ENCODE measurements around the gene NCOA5. TPM values are rescaled to one million over a fixed set of nuclear protein-coding genes. Genes with fewer than 3 reads are reported as not detected.
"Not testable (repeated sequence)": the region's sequence is repeated elsewhere in the genome, so short reads cannot be mapped to it uniquely, and the experiment has no call there.

Gene NCOA5
- total RNA-seq, 1 donor from 2014 or later: 18.3 TPM

DNA sequence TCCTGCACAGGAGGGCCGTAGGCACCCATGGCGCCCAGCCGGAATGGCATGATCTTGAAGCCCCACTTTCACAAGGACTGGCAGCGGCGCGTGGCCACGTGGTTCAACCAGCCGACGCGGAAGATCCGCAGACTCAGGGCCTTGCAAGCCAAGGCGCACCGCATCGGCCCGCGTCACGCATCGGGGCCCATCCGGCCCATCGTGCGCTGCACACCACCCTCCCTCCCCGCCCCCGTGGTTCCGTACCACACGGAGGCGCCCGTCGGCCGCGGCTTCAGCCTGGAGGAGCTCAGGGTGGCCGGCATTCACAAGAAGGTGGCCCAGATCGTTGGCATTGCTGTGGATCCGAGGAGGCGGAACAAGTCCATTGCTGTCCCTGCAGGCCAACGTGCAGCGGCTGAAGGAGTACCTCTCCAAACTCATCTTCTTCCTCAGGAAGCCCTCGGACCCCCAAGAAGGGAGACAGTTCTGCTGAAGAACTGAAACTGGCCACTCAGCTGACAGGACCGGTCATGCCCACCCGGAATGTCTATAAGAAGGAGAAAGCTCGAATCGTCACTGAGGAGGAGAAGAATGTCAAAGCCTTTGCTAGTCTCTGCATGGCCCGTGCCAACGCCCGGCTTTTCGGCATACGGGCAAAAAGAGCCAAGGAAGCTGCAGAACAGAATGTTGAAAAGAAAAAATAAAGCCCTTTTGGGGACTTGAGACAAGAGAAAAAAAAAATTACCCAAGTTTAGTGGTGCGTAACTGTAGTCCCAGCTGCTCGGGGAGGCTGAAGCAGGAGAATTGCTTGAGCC lies 9.9 kb upstream of the NCOA5 start:
- DNase-seq (ENCODE audit: low spot score in 2 of 2) (no peak), FAIRE-seq (no peak)

DNA sequence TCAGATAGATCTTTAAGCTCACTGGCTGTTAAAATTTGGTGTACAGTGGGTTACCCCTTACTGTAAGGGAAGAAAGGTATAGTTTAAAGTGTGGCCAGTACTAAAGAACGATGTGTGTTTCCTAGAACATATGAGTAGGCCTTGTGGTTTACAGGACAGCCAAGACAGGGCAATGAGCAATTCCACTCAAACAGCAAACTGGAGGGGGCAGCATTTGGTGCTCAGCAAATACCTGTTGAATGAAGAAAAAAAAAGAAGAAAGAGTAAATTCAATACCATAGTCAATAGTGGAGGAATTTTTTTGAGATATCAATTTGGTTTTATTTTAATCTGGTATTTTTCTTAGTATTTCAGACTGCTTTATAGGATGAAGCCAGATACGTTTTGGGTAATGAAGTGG lies 3.8 kb upstream of the NCOA5 start:
- FAIRE-seq (no peak), DNase-seq (ENCODE audit: low spot score in 2 of 2) (no peak)

DNA sequence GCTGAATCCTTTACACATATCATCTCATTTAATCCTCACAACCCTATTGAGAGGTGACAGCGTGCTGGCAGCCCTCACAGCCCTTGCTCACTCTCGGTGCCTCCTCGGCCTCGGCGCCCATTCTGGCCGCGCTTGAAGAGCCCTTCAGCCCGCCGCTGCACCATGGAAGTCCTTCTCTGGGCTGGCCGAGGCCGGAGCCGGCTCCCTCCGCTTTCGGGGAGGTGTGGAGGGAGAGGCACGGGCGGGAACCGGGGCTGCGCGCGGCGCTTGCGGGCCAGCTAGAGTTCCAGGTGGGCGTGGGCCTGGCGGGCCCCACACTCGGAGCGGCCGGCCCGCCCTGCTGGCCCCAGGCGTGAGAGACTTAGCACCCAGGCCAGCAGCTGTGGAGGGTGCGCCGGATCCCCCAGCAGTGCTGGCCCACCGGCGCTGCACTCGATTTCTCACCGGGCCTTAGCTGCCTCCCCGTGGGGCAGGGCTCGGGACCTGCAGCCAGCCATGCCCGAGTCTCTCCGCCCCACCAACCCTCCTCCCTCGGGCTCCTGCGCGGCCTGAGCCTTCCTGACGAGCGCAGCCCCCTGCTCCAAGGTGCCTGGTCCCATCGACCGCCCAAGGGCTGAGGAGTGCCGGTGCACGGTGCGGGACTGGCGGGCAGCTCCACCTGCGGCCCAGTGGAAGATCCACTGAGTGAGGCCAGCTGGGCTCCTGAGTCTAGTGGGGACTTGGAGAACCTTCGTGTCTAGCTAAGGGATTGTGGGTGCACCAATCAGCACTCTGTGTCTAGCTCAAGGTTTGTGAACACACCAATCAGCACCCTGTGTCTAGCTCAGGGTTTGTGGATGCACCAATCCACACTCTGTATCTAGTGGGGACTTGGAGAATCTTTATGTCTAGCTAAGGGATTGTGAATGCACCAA lies 2.1 kb upstream of the NCOA5 start:
- not testable (repeated sequence) for FAIRE-seq

DNA sequence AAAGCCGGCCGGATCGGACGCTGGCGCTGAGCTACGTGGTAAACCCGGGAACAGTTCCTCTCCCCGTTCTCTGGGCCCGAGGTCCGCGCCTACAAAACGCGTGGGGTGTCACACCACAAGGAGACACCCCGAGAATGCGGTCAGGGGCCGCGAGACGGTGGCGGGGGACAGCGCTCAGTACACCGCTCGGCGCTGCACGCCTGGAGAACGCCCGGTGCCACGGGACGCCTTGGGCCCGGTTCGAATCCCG lies 670 bp downstream of the NCOA5 start:
- FAIRE-seq (no peak), DNase-seq (ENCODE audit: low spot score in 2 of 2) (peak in 1 of 2 donors; percentile 47)

More for the DNA sequence above, 2.1 kb upstream of the NCOA5 start:
- not testable (repeated sequence) for DNase-seq (ENCODE audit: low spot score in 2 of 2)

DNA sequence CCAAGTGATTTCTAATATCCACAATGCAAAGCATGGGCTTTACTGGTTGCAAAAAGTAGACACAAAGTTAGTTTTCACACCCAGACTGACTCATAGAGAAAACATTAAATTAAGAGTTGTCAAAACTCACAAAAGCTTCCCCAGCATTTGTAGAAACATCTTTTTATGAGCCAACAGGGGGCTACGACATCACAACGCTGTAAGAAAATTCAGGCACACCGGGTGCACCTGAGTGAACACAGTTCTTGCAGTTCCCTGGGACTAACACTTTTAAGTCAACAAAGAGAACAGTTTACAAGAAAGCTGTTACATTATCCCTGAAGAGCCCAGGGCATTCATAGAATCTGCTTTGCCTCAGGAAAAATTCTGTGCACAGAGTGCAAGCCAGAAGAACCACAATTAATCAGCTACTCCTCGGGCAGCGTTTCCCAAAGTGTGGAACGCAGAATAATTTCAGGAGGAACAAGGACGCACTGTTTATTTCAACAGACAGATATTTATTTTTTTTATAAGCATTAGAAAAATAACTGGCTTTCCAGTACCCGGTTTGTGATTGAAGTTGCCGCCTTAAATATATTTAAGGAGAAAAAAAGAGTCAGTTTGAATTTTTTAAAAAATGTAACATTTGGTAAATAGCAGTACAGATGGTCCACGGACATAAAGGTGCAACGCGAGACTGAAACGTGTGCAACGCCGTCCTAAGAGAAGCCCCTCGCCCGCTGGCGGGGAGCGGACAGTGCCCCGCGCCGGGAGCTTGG lies 1.2 kb downstream of the NCOA5 start:
- FAIRE-seq (no peak), DNase-seq (ENCODE audit: low spot score in 2 of 2) (no peak)

DNA sequence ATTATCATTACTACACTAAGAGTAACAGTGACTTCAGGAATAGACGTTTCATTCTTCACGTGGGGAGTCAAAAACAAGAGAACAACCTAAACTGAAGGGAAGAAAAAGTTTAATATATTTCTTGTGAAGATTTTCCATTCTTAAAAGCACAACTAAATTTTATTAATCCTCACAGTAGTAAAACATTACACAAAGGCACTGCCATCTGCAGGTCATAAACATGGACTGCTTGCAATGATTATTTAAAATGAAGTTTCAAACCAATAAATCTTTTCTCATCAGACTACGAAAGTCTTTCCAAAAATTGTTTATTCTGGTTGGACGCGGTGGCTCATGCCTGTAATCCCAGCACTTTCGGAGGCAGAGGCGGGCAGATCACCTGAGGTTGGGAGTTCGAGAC lies 2.6 kb downstream of the NCOA5 start:
- FAIRE-seq (no peak), DNase-seq (ENCODE audit: low spot score in 2 of 2) (no peak)

DNA sequence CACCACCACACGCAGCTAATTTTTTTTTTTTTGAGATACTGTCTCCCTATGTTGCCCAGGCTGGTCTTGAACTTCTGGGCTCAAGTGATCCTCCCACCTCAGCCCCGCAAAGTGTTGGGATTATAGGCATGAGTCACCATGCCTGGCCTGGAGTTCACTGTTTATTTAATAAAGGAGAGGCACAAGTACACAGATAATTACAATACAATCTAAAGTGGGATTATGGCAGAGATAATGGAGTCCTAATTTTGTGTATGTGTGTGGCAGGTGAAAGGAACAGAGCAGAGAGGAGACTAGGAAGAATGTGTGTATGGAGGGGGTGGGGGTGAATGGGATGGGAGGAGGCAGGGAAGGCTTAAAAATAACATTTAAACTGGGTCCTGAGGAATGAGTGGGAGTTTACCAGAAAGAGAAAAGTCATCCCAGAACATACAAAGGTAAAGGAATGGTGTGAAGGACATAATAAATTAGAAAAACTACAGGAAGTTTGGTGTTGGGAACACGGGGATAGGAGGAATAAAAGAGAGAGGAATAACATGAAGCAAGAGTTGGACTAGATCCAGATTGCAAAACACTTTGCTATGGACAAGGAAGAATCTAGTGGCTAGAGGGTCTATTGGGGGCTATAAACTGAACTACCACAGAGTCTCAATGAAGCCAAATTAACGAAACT lies 4.4 kb downstream of the NCOA5 start:
- no peak for FAIRE-seq

DNA sequence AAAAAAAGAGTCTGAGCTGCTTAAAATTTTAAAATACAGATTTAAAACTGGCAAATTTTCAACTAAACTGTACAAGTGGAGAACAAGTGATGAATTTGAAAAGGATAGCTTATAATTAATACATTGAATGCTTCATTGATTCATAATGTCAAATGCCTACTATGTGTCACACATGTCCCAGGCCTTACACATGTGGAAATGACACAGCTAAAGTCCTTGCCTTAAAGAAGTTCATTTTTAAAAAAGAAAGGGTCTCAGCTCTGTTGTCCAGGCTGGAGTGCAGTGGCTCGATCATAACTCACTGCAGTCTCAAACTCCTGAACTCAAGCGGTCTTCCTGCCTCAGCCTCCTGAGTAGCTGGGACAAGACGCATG lies 5.0 kb downstream of the NCOA5 start:
- FAIRE-seq (no peak), DNase-seq (ENCODE audit: low spot score in 2 of 2) (no peak)

More for the DNA sequence above, 4.4 kb downstream of the NCOA5 start:
- DNase-seq (ENCODE audit: low spot score in 2 of 2): no peak

DNA sequence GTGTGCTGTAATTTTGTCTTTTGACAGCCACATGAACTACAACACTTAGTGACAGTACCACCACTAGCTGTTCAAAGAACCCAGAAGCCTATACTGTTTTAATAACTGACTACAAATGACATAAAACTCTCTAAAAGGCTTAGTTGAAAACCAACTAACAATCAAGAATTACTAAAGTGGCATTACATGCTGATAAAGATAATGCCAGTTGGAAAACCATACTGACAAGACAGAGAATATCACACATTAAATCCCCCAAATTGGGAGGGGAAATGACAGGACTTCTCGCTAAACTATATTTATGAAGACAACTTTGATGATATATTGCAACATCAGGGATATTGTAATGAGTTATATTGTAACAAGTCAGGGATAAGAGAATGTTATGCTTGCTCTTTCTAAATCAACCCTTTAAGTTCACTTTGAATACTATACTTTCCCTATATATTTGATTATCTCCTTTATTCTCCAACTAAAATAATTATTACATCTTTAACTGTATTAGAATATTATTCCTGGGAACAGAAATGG lies 6.2 kb downstream of the NCOA5 start:
- DNase-seq (ENCODE audit: low spot score in 2 of 2) (no peak), FAIRE-seq (no peak)

DNA sequence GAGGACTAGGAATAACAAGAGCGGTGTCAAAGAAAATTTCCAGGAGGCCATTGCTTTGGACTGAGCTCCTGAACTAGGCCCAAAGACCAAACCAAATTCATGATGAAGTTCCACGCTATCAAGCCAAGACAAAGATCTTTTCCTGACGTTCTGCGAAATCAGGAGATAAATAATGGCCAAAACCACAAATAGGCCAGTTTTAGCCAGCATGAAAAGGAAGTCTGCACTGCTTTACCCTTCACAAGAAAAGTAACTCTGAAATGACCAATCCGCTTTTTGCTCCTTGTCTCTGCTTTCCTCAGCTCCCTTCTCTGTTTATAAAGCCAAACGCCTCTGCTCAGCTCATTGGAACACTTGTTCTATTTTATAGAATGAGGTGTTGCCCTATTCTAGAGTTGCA lies 6.7 kb downstream of the NCOA5 start:
- FAIRE-seq (no peak), DNase-seq (ENCODE audit: low spot score in 2 of 2) (no peak)

DNA sequence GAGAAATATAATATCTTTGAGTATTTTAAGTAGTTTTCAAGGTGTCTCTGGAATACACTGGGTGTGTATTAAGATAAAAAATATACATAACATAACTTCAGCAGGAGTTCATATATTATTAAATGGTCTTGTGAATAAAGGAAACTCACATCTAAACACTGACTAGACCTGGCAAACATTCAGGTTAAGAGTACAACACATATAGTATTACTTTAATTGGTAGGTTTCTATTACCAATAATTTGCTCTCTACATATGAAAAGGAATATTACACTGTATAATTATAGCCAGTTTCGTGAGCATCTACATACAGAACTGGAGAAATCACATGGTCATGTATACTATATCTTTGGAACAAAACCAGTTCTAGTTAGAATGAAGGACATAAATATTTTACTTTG lies 8.7 kb downstream of the NCOA5 start:
- no peak for FAIRE-seq
- DNase-seq (ENCODE audit: low spot score in 2 of 2): no peak

DNA sequence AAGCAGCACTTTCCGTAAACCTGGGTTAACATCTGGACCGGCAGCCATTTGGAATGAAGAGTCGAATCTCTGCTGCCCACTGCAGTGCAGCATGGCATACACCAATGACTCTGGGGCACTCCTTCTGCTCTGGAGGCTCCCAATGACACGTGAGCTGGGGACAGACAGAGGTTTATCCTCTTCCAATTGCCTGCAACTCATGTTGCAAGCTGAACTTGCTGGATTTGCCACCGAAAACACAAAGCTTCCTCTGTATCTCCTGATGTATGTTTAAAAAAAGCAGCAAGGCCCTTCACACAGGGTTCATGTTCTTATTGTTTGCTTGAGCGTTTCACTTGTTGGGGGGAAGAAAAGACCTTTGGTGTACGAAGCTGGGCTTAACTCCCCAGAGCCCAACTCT lies 10.8 kb downstream of the NCOA5 start:
- FAIRE-seq: no peak
- no peak for DNase-seq (ENCODE audit: low spot score in 2 of 2)

DNA sequence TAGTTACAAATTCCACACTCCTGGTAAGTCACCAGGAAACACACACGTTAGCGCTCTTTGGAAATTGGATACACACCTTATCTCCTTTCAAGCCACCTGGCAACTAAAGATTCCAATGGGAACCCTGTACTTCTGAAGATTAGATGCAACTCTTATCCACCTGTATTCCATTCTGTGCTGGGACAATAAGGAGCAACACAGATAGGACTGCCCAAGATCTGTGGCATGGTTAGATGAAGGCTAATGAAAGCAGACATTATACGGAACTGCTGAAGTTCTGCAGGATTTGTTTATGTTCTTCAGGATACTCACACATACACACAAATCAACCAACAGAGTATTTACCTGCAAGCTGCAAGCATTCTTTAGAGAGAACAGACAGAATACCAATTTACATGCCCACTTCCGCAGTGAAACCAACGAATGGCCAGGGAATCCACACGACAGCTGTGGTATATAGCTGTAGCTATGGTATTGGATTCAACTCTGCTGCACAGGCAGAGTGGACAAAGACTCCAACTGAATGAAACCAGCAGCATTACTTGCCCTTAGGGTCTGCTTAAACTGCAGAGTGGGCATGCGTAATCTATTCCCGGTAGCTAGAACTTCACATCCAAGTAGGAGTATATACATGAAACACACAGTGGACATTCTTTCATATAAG lies 12.0 kb downstream of the NCOA5 start:
- FAIRE-seq (no peak), DNase-seq (ENCODE audit: low spot score in 2 of 2) (no peak)

DNA sequence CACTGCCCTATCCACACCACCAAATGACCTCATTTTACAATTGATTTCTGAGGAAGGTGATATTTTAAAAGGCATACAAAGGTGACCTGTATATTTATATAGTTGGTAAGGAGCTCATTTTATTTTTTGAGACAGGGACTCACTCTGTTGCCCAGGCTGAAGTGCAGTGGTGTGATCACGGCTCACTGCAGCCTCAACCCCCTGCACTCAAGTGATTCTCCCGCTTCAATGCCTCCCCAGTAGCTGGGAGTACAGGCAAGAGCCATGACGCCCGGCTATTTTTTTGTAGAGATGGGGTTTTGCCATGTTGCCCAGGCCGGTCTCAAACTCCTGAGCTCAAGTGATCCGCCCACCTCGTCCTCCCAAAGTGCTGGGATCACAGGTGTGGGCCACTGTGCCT lies 13.0 kb downstream of the NCOA5 start:
- no peak for DNase-seq (ENCODE audit: low spot score in 2 of 2)
- FAIRE-seq: no peak

DNA sequence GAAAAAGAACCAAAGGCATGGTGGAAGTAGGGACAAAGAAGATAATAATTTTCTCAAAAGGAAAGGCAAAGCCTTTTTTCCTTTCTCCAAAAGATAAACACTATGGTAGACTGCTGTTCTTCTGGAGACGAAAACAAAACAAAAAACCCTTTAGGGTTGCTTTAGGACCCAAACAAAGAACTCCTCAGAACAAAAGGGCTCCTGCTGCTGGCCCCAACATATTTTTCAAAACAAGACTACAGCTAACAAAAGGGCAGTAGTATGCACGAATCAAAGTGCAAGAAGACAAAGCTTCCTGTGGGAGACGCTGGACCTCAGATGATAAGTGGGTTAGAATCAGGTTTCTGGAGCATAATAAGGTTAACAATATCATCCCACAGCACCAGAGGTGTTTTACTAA lies 15.8 kb downstream of the NCOA5 start:
- FAIRE-seq: no peak
- DNase-seq (ENCODE audit: low spot score in 2 of 2): no peak

DNA sequence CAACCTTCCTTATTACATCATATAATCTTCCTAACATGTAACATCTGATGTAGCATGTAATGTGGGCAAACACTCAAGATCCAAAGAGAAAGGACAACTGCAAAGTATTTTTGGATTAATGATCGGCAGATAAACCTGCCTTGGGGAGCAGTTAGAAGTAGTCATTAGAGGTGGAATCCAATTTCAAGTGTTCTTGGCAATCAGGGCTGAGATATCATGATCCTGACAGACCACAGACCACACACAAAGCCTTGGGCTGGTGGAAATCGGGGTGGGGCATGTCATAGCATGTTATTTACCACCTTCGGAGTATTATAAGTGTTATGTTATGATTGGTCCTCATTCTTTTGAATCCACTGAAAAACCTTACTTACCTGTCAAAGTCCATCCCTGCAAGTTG lies 16.3 kb downstream of the NCOA5 start:
- FAIRE-seq: no peak
- DNase-seq (ENCODE audit: low spot score in 2 of 2): no peak

DNA sequence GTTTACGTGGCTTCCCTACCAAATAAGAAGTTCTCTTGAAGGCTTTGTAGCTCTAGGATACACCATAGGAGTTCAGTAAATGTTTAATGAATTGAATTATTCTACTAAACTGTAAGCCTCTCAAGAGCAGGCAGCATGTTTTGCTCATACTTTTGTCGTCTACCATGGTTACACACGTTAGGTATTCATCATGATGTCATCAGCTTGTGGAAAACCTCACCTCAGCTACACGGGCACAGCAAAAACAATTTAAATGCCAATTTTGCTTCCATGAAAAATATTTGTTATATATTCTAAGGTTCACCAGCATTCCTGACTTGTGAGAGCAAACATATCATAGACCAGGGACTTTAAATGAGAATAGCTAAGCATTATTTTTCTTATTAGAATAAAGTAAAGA lies 16.7 kb downstream of the NCOA5 start:
- DNase-seq (ENCODE audit: low spot score in 2 of 2) (no peak), FAIRE-seq (no peak)

DNA sequence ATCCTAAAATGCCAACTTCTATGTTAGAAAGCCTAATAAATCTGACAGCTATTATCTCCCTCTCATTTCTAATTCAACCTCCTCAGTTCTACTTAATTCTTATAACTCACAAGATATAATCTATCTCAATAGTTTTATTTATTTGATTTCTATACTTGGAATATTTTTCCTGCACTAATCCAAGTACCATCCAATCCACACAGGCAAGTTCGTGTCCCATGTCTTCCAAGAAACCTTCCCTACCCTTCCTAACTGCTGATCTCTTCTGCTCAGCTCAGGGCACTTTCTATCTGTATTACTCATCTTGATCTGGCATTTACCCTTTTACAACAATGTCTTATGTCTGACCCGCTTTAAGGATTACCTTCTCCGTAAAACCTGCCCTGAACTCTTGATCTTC lies 18.2 kb downstream of the NCOA5 start:
- FAIRE-seq: no peak
- DNase-seq (ENCODE audit: low spot score in 2 of 2): no peak

DNA sequence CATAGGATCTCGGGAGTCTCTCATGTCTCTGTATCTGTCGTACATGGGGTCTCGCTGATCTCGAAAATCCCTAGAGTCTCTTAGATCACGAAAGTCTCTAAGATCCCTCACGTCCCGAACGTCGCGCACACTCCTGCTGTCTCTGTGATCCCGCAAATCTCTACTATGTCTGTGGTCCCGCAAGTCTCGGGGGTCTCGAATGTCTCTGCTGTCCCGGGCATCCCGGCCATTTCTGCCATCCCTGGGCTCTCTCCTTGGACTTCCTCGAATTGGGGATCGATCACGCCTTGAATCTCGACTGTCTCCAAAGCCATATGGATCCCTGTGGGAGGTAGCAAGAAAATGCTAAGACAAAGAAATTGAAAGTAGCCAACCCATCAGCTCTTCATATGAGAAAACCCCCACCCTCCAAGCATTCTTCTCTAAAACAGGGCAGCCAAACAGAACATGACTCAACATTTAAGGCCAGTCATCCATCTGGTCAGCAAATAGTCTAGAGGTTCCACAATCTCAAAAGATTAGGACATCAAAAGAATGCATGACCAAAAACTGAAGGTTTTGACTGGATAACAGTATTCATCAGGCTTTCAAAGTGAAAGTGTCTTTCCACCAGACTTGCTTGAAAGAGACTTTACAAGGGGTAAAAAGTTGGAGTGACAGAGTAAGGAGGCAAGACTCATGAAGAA lies 19.4 kb downstream of the NCOA5 start:
- DNase-seq (ENCODE audit: low spot score in 2 of 2): no peak

More for the DNA sequence above, 19.4 kb downstream of the NCOA5 start:
- no peak for FAIRE-seq
